RCC 7860 (cell line): Measurements from ENCODE around the gene TFEB.

Experiments
- DNase-seq: peaks from one replicate; pipeline ENCODE4 v3.0.0-alpha.2; 2015; ENCODE audit warnings: low spot score
- FAIRE-seq: peaks from 2 replicates; lab custom pipeline; 2012; peaks lifted over from hg19 to GRCh38; lab: Jason Lieb, UNC

Gene TFEB

DNA sequence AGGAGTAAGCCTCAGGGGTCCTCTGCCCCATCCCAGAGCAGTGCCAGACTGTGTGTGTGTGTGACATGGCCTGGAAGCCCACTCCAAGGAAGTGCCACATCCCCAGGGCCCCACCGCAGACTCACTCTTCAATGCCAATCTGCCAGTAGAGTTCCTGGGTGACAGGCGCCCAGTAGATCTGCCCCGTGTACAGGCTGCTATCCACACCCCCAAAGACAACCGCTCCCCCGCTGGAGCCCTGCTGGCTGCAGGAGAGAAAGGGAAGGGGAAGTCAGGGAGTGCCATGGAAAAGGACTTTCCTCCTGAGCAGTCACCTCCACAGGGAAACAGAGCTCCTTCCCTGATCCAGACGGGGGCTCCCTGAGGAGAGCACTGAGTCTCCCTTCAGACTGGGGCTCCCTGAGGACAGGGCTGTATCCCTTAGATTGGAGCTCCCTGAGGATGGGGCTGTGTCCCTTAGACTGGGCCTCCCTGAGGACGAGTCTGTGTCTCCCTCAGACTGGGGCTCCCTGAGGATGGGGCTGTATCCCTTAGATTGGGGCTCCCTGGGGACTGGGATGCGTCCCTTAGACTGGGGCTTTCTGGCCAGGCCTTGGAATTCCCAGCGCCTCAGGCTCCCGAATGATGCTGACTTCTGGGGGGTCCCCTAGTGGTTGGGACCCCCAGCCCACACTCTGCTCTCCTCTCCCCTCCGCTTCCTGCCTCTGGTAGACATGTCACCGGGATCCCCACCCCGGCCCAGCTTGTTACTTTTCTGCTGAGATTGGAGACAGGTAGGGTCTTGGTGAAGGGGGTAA is 5.2 kb upstream of the TFEB start:
- no peak for FAIRE-seq
- no peak for DNase-seq

DNA sequence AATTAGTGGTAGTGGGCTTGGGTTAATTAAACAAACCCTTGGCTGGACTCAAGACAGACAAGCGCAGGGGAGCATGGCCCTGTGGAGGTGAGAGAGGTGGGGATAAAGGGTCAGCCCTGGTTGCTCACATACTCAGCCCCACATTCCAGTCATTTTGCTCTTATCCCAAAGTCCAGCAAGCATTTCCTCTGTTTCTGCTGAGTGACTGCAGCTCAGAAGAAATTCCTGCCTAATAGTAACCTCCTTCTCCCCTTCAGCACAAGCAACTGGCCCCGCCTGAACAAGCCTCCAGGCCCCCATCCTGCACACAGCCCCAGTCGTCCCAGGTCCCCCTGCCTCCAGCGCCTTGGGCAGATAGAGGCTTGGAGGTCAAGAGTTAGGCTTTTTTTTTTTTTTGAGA is 3.6 kb upstream of the TFEB start:
- FAIRE-seq (no peak), DNase-seq (no peak)

DNA sequence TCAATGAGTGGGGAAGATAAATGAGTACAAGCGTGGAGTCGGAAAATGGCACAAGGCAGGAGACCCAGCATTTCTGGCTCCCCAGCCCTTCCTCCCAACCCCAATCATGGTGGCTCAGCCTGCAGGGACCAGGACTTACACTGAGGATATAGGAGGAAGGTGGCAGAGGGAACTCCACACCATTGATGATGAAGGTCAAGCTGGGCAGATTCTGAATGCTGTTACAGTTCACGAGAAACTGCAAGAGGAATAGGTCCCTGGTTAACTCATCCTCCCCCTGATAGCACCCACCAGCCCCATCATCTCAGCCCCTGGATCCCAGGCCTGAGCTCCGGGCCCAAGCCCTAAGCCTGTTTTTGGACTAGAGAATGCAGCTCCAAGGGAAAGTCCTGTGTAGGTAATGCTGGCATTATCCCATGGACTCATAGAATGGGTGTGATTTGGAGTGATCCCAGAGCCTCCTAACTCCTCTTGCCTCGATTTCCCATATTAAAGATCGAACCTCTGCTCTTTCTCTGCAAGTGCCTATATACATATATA is 2.3 kb upstream of the TFEB start:
- FAIRE-seq, result no peak
- no peak for DNase-seq

DNA sequence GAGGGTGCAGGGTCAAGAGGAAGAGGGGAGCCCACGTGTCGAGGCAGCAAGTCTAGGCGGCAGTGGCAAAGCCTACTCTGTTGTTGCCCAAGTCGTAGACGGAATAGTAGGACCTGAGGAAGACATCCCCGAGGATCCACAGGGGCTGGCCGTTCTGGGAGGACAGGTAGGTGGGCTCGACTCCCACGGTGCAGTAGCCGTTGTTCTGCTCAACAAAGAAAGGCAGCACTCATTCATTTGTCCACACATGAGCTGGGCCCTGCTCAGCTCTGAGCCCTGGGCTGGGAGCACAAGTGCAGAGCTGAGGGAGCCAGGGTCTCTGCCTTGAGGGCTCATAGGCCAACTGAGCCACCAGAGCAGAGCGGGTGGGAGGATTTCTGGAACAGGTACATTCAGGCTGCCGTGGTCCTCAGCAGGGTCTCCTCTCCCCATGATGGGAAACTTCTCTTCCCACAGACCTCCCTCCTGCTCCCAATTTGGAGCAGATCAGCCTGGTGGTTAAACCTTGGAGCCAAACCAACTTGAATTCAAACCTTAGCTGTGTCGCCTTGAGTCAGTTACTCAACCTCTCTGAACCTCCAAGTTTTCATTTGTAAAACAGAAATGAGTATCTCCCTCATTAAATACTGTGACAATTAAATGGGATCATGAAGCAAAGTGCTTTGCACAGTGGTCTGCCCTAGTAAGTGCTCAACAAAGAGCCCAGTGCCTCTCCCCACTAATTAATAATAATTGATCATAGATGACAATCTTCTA is 1.6 kb upstream of the TFEB start:
- DNase-seq (no peak), FAIRE-seq (no peak)

DNA sequence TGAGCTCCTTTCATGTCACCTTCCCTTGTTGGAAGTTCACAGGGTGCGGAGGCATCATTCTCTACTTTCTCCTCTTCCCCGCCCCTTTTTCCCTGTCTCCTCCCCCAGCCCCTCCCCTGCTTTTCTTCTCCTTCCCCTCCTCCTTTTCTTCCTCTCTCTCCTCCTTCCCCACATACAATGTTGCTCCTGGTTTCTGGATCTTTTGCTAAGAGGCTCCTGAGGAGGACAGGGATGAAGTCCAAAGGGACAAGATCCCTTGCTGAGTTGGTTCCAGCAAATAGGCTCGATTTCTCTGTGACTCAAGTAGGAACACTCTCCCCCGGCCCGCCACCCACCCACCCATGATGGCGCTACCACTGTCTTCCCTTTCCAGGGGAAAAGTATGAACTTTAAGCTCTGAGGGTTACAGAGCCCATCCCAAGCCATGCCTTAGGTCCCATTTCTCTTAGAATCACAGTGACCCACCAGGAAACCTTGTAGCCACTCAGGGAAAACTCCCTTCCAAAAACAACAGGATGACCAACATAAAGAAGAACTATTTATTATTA is 852 bp upstream of the TFEB start:
- no peak for FAIRE-seq
- DNase-seq, result no peak

DNA sequence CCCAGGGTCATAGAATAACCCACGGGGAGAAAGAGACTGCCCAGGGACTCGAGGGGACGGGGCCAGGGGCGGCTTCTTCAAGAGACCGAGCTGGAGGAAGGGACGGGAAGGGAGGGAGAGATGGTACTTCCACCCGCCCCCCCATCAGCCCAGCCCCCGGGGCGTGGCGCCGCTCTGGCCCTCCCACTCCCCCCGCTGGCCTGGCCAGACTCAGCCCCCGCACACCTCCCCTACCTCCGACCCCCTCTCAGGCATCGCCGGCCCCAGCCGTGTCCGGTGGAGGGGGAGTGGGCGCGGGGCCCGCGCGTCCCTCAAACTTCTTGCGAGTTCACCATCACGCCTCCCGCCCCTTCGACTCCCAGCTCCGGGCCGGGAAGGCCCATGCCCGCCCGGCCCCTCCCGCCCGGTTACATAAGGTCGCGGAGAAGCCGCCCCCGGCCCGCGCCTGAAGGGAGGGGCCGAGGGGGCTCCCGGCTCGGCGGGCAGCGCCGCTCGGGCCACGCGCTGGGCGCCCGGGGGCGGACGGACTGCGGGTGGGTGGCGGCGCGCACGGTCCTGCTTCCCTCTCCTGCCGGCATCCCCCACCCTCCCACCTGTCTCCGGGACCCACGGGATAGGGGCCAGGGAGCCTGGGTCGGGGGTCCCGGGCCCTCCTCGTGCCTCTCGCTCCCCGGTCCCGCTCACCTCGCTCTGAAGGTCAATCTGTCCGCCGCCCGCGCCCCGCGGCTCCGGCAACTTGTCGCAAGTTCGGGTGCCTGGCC is 562 bp downstream of the TFEB start:
- peak; percentile 21 for DNase-seq
- no peak for FAIRE-seq

DNA sequence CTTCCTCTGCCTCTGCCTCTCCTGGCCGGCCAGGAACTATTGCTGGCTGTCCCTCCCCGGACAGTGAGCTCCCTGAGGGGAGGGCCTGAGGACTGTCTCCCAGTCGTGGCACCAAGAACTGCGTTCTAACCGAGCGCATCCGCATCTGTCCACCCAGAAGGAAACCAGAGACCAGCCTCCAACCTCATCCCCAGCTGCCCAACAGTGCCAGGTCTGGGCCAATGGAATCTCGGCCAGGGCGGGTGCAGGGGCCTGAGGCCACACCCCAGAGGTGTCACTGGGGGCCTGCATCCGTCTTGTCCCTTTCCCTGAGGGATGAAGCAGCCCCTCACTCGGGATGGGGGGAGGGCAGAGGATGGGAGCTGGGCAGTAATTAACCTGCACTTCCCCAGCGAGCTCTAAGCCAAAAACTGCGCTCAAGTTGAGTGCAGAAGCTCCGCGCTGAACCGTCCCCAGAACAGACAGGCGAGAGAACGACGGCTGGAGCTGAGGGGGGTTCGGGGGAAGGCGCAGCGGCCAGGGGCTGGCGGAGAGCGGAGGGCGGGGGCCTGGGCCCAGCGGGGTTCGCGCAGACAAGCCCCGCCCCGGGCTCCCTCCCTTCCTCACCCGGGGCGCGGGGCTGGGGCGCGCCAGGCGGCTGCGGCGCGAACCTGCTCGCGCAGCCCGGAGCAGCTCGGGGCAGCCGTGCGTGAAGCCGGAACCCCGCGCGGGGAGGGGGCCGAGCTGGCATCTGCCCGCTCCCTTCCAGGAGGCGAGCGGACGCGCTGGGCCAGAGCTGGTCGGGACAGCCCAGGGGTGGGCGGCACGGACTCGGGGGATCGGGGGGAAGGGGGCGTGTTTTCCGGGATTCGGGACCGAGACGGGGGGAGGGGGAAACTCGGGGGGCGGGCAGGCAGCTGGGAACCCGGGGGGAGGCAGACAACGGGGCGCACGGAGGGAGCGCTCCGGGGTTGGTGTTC is 1.4 kb downstream of the TFEB start:
- DNase-seq, result peak; percentile 53
- FAIRE-seq, result peak; percentile 2

DNA sequence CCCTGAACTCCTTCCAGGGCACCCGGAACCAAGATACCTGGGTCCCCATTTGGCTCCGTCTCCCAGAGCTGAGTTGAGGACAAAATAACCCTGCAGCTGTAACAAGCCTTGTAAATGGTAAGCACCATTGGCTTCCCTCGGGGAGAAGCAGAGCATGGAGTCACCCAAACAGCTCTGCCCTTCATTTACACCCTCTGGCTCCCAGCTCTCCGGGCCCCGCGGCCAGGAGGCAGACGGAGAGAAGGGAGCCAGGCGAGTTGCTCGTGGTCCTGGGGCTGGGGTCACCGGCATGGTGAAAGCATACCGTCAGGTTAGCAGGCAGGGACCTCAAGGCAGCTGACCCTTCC is 2.1 kb downstream of the TFEB start:
- no peak for FAIRE-seq
- no peak for DNase-seq

DNA sequence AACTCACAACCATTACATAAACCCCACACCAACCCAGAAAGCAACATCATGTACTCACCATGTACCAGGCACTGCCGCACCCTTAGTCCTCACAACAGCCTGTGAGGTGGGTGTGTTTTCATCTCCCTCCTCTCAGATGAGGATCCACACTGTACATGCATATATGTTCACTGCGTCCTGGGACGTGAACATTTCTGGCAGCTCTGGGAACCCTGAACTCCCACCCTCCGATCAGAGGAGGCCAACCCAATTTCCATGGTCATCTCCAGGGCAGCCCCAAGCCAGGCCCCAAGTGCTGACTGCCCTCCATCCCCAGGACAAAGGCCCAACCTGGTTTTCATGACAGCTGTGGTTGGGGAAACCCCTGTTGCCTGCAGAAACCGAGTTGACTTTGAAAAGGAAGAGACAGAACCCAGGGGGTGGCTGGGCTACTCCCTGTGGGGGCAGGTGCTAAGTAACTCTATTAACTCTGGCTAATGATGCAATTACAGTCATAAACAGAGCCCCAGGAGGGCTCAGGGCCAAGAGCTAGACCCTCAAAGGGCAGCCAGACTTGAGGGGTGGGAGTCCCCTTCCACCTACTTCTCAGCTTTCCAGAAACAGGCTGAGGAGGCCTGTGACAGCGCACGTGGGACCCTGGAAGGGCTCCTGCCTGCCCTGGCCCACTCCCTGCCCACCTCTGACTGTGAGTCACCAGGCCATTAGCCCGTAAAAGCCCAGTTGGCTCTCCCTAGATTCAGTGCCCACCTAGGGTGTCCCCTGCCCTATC is 2.6 kb downstream of the TFEB start:
- FAIRE-seq (no peak), DNase-seq (peak; percentile 40)

DNA sequence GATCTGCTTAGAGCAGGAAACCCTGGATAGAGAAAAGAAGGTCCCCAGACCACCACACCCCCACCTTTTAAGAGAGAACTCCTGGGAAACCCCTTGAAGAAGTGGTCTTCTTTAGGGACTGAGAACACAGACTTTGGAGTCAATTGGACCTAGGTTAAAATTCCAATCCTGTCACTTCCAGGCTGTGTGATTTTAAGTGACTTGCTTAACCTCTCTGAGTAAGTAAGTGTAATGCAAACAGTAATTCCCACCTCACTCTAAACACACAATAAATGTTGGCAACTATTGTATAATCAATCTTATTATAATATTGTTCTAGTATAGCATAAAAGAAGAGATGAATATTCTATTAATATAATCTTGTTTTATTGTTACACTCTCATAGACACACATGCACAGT is 3.3 kb downstream of the TFEB start:
- DNase-seq (no peak), FAIRE-seq (no peak)

DNA sequence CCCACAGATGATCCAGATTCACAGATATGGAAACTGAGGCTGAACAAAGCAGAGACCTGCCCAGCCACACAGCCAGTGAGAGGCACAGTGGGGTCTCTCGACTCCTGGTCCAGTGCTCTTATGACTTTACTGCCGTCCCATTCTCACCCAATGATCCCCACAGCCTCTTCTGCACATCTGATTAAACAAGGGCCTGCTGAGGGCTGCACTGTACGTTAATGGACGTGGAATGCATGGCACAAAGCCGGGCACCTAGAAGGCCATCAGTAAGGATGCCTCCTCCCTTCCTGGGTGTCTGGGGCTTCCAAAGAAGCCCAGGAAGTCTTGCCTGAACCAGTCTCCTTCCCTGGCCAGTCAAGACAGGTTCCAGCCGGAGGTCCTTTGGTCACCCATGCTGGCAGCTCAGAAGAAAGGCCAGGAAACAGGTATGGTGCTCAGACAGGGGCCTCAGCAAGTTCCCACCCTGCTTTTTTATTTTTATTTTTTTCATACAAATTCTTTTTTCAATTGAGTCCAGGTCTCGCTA is 3.8 kb downstream of the TFEB start:
- no peak for DNase-seq
- no peak for FAIRE-seq

DNA sequence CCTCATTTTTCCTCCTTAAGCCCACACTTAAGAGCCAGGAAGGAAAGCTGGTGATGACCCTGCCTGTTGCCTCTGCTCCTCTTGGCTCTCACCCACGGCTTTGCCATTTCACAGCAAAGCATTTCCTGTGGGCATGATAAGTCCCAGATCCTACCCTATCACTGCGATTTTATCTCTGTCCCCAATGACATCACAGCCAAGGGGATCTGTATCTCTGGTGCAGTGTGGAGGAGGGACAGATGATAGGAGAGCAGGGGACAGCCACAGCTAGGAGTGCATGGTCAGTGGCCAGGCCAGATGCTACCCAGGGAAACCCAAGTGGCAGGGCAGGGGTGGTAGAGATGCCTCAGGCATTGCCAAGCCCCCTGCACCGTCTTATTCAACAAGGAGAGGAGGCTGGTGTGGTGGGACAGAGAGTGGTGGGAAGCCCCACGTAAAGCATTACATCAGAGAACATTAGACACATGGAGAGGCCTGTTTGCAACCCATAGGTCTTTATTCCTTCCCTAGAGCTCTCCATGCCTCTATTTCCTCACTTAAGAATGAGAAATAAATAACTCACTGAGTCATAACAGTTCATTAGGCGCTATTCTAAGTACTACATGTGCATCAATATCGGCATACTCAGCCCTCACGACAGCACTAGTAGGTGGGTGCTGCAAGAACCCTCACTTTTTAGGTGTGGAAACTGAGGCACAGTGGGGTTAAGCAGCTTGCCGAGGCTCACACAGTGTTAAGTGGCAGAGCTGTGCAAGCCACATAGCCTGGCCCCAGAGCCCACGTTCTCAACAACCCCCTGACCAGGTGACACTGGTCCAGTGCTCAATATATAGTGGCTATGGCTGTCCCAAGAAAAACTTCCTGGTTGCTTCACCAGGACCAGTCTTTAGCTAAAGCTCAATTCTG is 4.6 kb downstream of the TFEB start:
- FAIRE-seq (no peak), DNase-seq (peak; percentile 43)

DNA sequence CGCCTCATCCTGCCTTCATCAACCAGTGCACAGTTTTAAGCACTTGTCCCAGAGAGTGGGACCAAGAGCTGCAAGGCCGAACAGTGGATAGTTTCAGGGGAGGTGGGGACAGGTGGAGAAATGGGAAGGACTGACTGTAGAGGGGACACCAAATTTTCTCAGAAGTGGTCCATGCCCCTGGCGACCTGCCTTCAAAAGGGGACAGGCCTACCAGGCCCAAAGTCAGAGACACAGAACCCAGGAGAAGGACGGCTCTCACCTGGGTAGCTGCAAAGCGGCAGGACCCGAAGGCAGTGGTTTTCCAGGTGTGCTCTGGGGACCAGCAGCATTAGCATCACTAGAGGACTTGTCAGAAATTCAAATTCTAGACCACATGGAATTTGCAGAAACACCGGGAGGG is 5.8 kb downstream of the TFEB start:
- DNase-seq (no peak), FAIRE-seq (no peak)

DNA sequence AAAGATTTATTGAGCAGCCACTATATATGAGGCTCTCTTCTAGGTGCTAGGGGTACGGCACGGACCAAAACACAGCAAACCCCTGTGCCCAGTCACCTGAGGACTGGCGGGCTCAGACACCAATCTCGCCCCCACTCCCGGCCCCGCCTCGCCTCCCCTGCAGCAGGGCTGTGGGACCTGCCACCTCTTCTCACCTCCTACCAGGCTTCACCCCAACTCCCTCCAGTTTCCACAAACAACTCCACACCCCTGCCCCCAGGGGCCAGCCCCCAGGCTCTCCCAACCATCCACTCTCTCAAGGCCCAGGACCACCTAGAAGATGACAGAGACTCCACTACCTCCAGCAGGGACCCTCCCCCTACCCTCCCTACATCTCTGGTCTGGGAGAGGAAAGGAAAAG is 6.5 kb downstream of the TFEB start:
- no peak for DNase-seq
- no peak for FAIRE-seq

DNA sequence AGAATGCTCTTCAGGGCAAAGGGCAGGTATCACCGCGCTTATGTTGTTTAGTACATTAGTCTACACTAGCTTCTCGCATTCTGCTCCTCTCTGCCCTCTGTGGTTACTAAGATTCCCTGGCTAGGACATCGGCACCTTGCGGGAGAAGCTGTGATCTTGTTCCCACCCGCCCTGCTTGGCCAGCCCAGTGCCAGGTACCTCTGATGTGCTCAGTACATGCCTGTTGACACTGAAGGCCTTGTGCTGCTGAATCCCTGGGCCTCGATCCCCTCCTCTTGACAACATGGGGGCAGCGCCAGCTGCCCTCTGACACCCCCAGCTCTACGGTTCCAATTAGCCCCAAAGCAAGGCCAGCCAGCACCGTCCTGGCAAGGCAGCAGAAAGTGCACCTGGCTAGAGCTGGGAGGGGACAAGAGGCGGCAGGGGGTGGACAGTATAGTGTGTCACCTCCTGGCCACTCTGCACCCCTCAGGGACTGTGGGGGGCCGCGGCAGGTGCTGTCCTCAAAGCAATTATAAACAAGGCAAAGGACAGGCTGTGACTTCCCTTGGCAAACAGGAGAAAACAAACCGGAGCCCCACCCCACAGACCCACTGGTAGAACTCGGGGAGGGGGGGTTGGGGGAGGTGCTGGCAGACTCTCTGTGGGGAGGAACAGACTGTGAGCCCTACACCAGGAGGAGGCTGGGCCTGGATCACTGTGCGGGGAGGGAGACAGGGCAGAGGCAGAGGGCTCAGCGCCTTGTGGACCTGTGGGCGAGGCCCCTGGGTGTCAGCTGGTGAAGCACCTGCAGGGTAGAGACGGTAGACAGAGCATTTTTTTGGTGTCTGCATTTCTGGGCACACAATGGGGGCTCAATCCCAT is 7.1 kb downstream of the TFEB start:
- no peak for DNase-seq
- FAIRE-seq, result no peak

DNA sequence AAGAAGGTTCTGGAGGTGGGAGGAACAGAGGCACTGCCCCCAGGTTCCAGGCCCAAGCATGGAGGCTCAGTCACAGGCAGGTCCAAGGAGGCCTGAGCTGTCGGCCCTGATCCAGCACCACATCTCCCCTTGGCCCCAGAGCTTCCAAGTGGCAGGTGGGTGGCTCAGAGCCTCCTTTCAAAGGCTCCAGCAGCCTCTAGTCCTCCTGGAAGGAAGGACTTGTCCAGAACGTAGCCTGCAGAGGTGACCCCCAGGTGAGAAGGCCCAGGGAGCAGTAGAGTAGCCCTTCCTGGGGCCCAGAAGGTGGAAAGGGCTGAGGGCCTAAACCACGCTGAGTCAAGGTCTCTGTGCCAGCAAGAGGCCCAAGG is 7.7 kb downstream of the TFEB start:
- FAIRE-seq, result no peak
- no peak for DNase-seq

DNA sequence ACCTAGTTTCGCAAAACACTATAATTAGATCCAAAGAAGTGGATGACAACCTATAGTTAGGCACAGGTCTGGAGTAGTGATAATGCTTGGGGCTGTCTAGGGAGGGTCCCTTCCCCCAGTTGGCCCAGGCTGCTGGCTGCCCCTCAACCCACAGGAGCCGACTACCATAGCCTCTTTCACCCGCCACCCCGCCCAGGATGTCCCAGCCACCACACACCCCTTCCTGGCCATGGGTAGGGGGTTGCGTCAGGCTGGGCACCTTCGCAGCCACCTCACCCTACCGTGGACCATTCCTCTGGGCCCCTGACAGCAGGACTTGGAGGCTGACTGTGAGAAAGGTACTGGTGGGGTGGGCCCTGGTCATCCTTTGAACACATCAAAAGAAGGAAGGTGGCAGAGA is 8.5 kb downstream of the TFEB start:
- DNase-seq, result no peak
- no peak for FAIRE-seq
